ENCODE measurements around the gene LIX1L. TPM values are rescaled to one million over a fixed set of nuclear protein-coding genes. Genes with fewer than 3 reads are reported as not detected.

Gene LIX1L
- total RNA-seq, 1 donor from 2014 or later = 21.1 TPM

- peak in 1 of 2 donors; percentile 56 for DNase-seq (ENCODE audit: low read depth in 2 of 2)
Observed at GRCh38 chr1:145985502-145986439, 28.0 kb upstream of the LIX1L start.

- no peak for DNase-seq (ENCODE audit: low read depth in 2 of 2)
Observed at GRCh38 chr1:145985129-145985501, 27.3 kb upstream of the LIX1L start.

DNA sequence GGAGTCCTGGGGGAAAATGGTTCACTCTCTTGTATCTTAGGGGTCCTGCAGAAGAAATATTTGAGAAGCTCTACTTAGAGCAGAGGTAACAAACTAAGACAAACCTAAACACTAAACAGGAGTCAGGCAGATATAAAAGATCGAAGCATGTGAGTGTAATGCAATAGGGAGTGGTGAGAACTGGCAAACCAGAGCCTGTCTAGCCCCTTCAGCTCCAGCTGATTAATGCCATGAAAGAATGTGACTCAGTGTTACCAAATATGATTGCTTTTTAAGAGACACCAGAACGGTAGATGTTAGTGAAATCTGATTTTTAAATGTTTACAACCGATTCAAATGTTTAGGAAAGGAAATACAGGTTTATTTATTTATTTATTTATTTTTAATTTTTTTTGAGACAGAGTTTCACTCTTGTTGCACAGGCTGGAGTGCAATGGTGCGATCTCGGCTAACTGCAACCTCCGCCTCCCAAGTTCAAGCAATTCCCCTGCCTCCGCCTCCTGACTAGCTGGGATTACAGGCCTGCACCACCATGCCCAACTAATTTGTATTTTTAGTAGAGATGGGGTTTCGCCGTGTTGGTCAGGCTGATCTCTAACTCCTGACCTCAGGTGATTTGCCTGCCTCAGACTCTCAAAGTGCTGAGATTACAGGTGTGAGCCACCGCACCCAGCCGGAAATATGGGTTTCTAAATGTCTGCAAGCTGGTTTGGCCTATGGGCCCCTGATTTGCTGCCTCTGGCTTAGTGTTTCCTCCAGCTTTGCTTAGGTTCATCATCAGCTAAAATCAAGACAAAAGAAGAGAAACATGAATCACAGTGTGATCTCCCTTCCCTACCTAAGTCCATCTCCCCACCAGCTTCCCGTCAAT lies 26.4 kb upstream of the LIX1L start:
- no peak for DNase-seq (ENCODE audit: low read depth in 2 of 2)

GRCh38 chr1:145983206-145983675 lies 25.4 kb upstream of the LIX1L start:
- DNase-seq (ENCODE audit: low read depth in 2 of 2) = peak in 1 of 2 donors; percentile 52

DNA sequence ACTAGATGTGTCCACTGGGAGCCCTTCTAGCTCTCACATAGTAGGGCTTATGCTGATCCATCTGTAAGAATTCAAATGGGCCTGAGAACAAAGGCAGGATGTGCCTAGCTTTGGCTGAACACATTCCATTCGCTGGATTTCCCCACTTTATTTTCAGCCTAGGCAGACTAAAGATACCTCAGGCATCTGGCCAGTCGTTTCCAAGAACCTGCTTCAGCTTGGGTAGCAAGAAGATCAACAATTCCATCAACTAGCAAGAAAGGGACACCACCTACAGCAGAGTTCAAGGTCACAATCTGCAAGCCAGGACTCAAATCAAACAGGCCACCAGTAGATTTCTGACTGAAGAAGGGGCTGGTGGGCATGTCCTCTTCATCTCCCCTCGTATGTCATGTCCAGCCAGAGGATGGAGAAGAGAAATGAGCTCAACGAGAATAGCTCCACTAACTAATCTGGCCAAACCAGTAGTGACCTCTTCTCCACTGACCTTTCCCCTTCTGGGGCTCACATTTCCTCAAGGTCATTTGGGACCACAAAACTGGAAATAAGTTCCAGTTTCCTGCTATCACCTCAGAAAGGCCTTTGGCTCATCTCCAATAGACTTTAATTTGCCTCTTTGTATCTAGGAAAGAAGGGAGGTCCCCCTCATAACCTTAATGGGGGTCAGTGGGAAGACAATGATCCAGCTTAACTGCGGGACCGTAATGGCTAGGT lies 24.4 kb upstream of the LIX1L start:
- DNase-seq (ENCODE audit: low read depth in 2 of 2) = peak in 1 of 2 donors; percentile 71

GRCh38 chr1:145980457-145980994 lies 22.7 kb upstream of the LIX1L start:
- no peak for DNase-seq (ENCODE audit: low read depth in 2 of 2)

DNA sequence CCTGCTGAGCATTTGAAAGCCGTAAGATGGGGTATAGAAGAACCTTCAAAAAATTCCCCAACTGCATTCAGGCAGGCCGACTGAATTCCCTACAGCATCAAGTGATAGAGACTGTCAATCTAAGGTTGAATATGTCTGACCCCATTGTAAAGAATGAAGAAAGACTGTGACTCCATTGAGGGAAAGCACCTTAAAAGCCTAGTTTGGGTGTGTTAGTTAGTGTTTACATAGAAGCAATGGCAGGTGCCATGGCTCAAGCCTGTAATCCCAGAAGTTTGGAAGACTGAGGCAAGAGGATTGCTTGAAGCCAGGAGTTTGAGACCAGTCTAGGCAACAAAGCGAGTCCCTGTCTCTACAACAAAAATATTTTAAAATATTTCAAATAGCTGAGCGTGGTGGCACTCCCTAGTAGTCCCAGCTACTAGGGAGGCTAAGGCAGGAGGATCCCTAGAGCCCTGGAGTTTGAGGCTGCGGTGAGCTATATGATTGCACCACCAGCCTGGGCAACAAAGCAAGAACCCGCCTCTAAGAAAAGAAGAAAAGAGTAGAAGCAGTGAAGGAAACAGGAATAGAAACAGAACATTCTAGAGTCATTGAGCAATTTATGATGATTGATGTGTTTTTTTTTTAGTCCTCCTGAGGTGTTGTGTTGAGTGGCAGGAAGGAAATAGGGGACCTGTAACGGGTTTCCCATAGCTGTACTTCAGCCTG lies 22.1 kb upstream of the LIX1L start:
- peak in 1 of 2 donors; percentile 83 for DNase-seq (ENCODE audit: low read depth in 2 of 2)

DNA sequence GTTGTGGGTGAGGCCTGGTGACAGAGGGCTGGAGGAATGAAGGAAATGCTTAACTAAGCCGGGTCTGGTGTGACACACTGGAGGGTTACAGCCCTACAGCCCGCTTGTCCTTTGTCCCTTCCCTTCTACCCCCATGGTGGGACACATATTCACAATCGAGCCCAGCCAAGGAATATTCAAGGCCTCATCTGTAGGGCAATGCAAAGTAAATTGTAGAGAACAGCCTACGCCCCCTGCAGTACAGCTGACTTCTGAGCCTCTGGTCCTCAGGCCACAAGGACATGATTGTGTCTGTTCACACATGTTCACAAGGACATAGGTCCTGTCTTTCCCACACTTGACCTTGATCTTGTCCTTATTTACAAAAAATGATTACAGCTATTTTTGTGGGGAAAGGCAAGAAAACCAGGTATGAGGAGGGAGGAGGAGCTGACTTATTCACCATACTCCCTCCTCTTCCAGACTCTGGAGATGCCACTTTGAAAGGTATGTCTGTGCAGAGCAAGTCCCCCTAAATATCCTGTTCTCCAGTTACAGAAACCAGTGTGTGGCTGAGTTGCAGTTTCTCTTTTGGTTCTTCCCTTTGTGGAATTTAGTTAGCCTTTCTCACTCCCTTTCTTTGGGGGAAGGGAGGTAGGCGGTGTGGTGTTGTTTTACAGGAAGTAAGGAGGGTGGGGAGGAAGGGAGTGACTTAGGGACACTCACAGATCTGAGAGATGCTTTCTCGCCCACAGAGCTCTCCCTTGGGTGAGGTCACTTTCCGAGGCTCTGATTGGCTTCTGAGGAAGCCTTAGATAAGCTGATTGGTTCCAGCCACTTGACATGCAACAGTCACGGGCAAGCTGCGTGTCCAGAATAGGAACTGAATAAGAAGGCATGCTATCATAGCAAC lies 21.3 kb upstream of the LIX1L start:
- DNase-seq (ENCODE audit: low read depth in 2 of 2) = peak in 1 of 2 donors; percentile 98

GRCh38 chr1:145978471-145978853 lies 20.6 kb upstream of the LIX1L start:
- DNase-seq (ENCODE audit: low read depth in 2 of 2) = no peak

- DNase-seq (ENCODE audit: low read depth in 2 of 2) = peak; percentile 86 to 88
Observed at GRCh38 chr1:145977486-145978470, 20.0 kb upstream of the LIX1L start.

DNA sequence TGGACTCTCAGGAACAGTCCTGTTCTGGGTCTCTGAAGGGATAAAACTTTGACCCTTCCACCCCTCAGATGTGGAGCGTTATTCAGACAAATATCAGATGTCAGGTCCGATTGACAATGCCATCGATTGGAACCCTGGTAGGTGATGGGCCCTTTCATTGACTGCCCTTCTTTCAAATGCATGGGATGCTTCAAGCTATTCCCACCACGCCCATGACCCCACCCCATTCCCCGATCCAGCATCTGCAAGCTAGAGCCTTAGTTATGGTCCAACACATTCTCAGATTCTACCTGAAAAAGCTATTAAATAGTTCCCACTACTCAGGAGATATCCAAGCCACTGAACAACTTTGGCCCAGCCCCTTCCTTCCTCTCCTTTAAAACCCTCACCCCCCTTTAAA lies 19.2 kb upstream of the LIX1L start:
- DNase-seq (ENCODE audit: low read depth in 2 of 2) = no peak

DNA sequence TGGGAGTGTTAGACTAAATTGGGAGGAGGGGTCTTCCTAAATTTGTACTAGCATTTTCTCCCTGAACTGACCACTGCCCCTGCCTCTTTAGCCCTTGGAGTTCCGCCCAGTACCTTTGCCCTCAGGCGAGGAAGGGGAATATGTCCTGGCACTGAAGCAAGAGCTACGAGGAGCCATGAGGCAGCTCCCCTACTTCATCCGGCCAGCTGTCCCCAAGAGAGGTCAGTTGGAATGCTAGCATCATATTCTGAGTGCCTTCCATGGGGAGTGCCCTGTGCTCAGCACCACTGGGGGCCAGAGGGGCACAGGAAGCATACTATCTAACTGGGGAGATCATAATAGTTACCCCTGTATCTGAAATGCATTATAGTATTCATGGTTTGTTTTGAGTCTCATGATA lies 17.4 kb upstream of the LIX1L start:
- no peak for DNase-seq (ENCODE audit: low read depth in 2 of 2)

DNA sequence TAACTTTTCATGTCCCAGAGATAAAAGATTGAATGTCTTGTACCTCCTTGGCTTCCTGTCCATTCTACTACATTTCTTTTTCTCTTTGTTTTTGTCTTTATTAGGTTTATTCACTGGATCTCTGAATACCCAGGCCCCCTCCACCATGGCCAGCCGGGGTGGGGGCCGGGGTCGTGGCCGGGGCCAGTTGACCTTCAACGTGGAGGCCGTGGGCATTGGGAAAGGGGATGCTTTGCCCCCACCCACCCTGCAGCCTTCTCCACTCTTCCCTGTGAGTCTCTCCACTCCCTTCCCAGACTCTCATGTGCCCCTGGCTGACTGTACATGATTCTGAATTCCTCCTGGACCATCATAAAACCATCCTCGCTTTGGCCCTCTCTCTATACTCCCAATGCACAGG lies 16.9 kb upstream of the LIX1L start:
- DNase-seq (ENCODE audit: low read depth in 2 of 2) = no peak

DNA sequence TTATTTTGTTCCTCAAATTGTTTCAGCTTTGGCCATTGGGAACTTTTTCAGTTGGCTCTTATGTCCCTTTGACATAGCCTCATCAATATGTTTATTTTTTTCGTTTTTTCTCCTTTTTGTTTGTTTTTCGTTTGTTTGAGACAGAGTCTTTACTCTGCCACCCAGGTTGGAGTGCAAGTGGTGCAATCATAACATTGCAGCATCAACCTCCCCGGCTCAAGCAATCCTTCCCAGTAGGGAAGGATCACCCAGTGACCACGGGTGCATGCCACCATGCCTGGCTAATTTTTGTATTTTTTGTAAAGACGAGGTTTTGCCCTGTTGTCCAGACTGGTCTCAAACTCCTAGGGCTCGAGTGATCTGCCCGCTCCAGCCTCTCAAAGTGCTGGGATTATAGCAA lies 14.8 kb upstream of the LIX1L start:
- DNase-seq (ENCODE audit: low read depth in 2 of 2) = no peak

DNA sequence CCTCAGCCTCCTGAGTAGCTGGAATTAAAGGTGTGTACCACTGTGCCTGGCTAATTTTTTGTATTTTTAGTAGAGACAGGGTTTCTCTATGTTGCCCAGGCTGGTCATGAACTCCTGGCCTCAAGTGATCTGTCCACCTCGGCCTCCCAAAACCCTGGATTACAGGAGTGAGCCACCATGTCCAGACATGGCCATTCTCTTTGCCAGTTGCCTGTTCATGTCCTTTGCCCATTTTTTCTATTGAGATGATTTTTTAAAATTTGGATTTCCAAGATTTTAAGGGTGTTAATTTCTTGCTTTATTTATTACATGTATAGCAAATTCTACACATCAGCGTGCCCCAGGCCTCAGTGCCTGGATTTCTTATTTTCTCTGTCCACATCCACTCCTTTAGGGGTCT lies 9.5 kb upstream of the LIX1L start:
- no peak for DNase-seq (ENCODE audit: low read depth in 2 of 2)

DNA sequence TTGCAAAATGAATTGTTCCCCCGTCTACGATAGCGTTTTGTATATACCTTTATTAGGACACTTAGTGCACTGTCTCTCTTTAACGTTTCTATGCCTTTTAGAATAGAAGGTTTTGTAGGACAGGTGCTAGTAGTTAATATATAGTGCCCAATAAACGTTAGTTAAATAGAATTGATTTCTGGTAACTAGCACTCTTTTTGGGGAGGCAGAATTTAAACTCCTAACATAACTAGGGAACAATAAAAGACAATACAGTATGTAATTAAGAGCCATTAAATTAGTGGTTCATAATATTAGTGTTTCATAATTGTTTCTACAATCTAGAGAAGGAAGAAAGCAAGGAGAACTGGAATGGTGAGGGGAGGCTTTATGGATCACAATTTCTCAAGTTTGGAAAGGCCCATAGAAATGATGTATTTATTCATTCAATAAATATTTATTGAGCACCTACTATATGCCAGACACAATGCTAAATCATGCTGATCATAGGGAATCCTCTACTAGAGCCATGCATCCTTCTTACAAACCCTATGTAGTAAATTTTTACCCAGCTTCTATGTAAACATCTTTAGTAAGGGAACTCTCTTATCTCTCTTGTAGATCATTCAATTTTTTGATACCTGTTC lies 7.4 kb upstream of the LIX1L start:
- no peak for DNase-seq (ENCODE audit: low read depth in 2 of 2)

DNA sequence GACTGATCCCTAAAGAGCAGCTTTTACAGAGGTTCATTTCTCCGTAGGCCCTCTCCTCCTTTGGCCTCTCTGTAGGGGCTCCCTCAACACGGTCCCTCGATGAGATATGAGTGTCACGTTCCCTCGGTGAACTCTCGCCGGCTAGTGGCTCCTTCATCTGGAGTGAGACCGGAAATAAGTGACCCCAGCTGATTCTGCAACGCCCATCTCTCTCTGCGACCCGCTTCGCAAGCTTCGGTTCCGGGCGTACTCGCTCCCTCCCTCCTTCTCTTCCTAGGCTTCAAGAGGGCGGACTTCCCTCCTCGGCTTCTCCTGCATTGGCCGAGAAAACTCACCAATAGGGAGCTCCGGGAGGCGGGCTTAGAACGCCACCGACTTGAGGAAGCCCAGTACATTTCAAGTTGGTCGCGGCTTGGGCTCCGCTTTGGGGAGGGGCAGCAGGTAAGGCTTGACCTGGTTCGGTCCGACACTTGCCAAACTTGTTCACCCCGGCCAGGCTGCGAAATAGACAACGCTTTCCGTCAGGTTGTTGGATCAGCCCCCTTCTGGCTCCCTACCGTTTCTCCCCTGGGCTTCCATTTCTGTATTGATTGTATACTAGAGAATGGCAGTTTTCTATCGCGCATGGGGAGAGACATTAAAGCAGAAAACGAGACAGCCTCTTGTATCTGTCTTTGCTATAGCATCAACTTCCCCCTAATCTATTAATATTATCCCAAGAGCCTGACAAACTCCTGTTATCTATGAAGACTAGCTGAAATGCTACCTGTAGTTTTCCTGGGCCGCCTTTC lies 6.7 kb upstream of the LIX1L start, which contains the start of the genes ANKRD34A and POLR3GL:
TSS of gene ANKRD34A (minus strand) at position 248 of the 791 bp plus-strand sequence. CDS start 2,816 bp downstream, outside the sequence.
TSS of gene POLR3GL (plus strand) at position 363 of the 791 bp plus-strand sequence. CDS start 10,176 bp downstream, outside the sequence.
- peak in 1 of 2 donors; percentile 93 for DNase-seq (ENCODE audit: low read depth in 2 of 2)
